NK-92 treated with Interleukin-12 subunit alpha and Interleukin-12 subunit beta, amount 100 ng/mL, for 24 hours (cell line): ENCODE data around the gene MARF1.
"Not testable (repeated sequence)": the region's sequence is repeated elsewhere in the genome, so short reads cannot be mapped to it uniquely, and the experiment has no call there.

Experiments used
- DNase-seq: peaks from one replicate; lab custom pipeline; 2025; lab: John Stamatoyannopoulos, UW

Gene MARF1

GRCh38 chr16:15643048-15643945 lies at the start of gene MARF1:
TSS of gene MARF1 (minus strand) at chr16:15643154. CDS start at chr16:15639233, 3,921 bp downstream.
- DNase-seq: peak; percentile 98

- DNase-seq: not testable (repeated sequence)
Measured at GRCh38 chr16:15692508-15692907, 49.6 kb upstream of the MARF1 start.

- no peak for DNase-seq
Measured at GRCh38 chr16:15691046-15691445, 48.1 kb upstream of the MARF1 start.

- DNase-seq: no peak
Measured at GRCh38 chr16:15690296-15690695, 47.3 kb upstream of the MARF1 start.

- no peak for DNase-seq
Measured at GRCh38 chr16:15689290-15689689, 46.3 kb upstream of the MARF1 start.

- DNase-seq: no peak
Measured at GRCh38 chr16:15686287-15686686, 43.3 kb upstream of the MARF1 start.

GRCh38 chr16:15682105-15682570 lies 39.2 kb upstream of the MARF1 start:
- DNase-seq: peak; percentile 16

GRCh38 chr16:15677447-15677846 lies 34.5 kb upstream of the MARF1 start:
- DNase-seq: no peak

GRCh38 chr16:15676506-15676905 lies 33.6 kb upstream of the MARF1 start:
- no peak for DNase-seq

- DNase-seq: no peak
Measured at GRCh38 chr16:15674571-15674970, 31.6 kb upstream of the MARF1 start.

- DNase-seq: no peak
Measured at GRCh38 chr16:15672514-15673167, 29.7 kb upstream of the MARF1 start.

- not testable (repeated sequence) for DNase-seq
Measured at GRCh38 chr16:15672127-15672513, 29.2 kb upstream of the MARF1 start.

GRCh38 chr16:15671530-15672117 lies 28.7 kb upstream of the MARF1 start:
- DNase-seq: no peak

GRCh38 chr16:15667091-15667742 lies 24.3 kb upstream of the MARF1 start:
- DNase-seq: no peak

GRCh38 chr16:15665107-15665506 lies 22.2 kb upstream of the MARF1 start:
- no peak for DNase-seq

GRCh38 chr16:15660203-15660601 lies 17.2 kb upstream of the MARF1 start:
- no peak for DNase-seq

- no peak for DNase-seq
Measured at GRCh38 chr16:15658556-15658955, 15.6 kb upstream of the MARF1 start.

GRCh38 chr16:15658149-15658548 lies 15.2 kb upstream of the MARF1 start:
- DNase-seq: no peak

GRCh38 chr16:15655561-15655960 lies 12.6 kb upstream of the MARF1 start:
- not testable (repeated sequence) for DNase-seq

- DNase-seq: no peak
Measured at GRCh38 chr16:15654591-15654990, 11.6 kb upstream of the MARF1 start.

- DNase-seq: no peak
Measured at GRCh38 chr16:15653227-15653626, 10.3 kb upstream of the MARF1 start.

GRCh38 chr16:15652293-15653001 lies 9.5 kb upstream of the MARF1 start:
- no peak for DNase-seq
